SK-N-SH (cell line): ENCODE measurements around the gene DHRSX. TPM values are rescaled to one million over a fixed set of nuclear protein-coding genes. Genes with fewer than 3 reads are reported as not detected.

Experiments used
- CTCF ChIA-PET: fragments of 300-600, 350-600 bp; formaldehyde crosslinking; extraction: SDS; loops from one replicate; lab custom pipeline; 2021; lab: Yijun Ruan, JAX
- POLR2A ChIA-PET: fragments of 350-600 bp; sonication (Branson Sonifier 250); formaldehyde crosslinking; extraction: SDS; loops from one replicate; lab custom pipeline; 2020; ENCODE audit warnings: antibody characterized with exemption, inconsistent platforms; lab: Yijun Ruan, JAX
- DNase-seq: peaks from one replicate; pipeline ENCODE4 v3.0.0; 2012
- H2AFZ ChIP-seq: fragments of 200-600 bp; sonication (generic); 2 replicates; pipeline ENCODE4 v1.8.1; 2016; ENCODE audit warnings: antibody characterized with exemption, mild to moderate bottlenecking, low read depth
- H3F3A ChIP-seq: fragments of 200-600 bp; sonication (generic); replicated peaks from 2 replicates; pipeline ENCODE3; 2016; ENCODE audit warnings: antibody characterized with exemption, mild to moderate bottlenecking; ENCODE audit not compliant: insufficient read depth
- H3K27ac ChIP-seq, 2 experiments: fragments of 200-500 bp in 1 of 2; fragments of 200-600 bp in 1 of 2; sonication (Bioruptor generic) in 1 of 2; sonication (generic), shearing (Covaris generic) in 1 of 2; 2 replicates each; pipeline versions ENCODE4 v1.5.1 to v1.6.1; 2014 to 2016; ENCODE audit warnings: low read depth in 2 of 2, inconsistent platforms in 1 of 2, low read length in 1 of 2, mild to moderate bottlenecking in 1 of 2, mixed read lengths in 1 of 2
- H3K27me3 ChIP-seq: fragments of 200-600 bp; sonication (generic), shearing (Covaris generic); 2 replicates; pipeline ENCODE4 v1.6.1; 2016; ENCODE audit warnings: mixed run types; ENCODE audit not compliant: insufficient read depth
- H3K36me3 ChIP-seq, 2 experiments: fragments of 200-500 bp in 1 of 2; fragments of 200-600 bp in 1 of 2; sonication (Bioruptor generic) in 1 of 2; sonication (generic) in 1 of 2; replicated peaks in 1 of 2; 2 replicates each; pipeline versions ENCODE3 to v1.5.1; 2014 to 2016; ENCODE audit warnings: low read length in 1 of 2, mild to moderate bottlenecking in 1 of 2; ENCODE audit not compliant: insufficient read depth in 2 of 2, control insufficient read depth in 1 of 2
- H3K4me1 ChIP-seq, 2 experiments: fragments of 200-500 bp in 1 of 2; fragments of 200-600 bp in 1 of 2; sonication (Bioruptor generic) in 1 of 2; sonication (generic), shearing (Covaris generic) in 1 of 2; 2 replicates each; pipeline versions ENCODE4 v1.5.1 to v1.6.1; 2014 to 2016; ENCODE audit warnings: low read depth in 1 of 2, low read length in 1 of 2, mixed run types in 1 of 2; ENCODE audit not compliant: insufficient read depth in 2 of 2, control insufficient read depth in 1 of 2
- H3K4me2 ChIP-seq: fragments of 200-600 bp; sonication (generic), shearing (Covaris generic); 2 replicates; pipeline ENCODE4 v1.6.1; 2017; ENCODE audit warnings: mixed run types
- H3K4me3 ChIP-seq, 2 experiments: fragments of 200-500 bp in 1 of 2; fragments of 200-600 bp in 1 of 2; sonication (Bioruptor generic) in 1 of 2; sonication (generic), shearing (Covaris generic) in 1 of 2; 2 replicates each; pipeline versions ENCODE4 v1.5.1 to v1.8.1; 2014 to 2016; ENCODE audit warnings: low read depth in 2 of 2, inconsistent platforms in 1 of 2, low read length in 1 of 2, mild to moderate bottlenecking in 1 of 2, mixed read lengths in 1 of 2, moderate library complexity in 1 of 2
- H3K79me2 ChIP-seq: fragments of 200-600 bp; sonication (generic); 2 replicates; pipeline ENCODE4 v1.8.1; 2017; ENCODE audit warnings: mild to moderate bottlenecking; ENCODE audit not compliant: insufficient read depth
- H3K9ac ChIP-seq: fragments of 200-600 bp; sonication (generic); 2 replicates; pipeline ENCODE4 v1.6.1; 2017; ENCODE audit warnings: mixed run types
- H3K9me2 ChIP-seq: fragments of 200-600 bp; sonication (generic); 2 replicates; pipeline ENCODE4 v1.6.1; 2017; ENCODE audit warnings: mixed run types
- H3K9me3 ChIP-seq: fragments of 200-600 bp; sonication (generic); 2 replicates; pipeline ENCODE4 v1.6.1; 2017; ENCODE audit warnings: mixed run types, mild to moderate bottlenecking, moderate library complexity
- H4K20me1 ChIP-seq: fragments of 200-600 bp; sonication (generic); 2 replicates; pipeline ENCODE4 v1.6.1; 2017; ENCODE audit warnings: mild to moderate bottlenecking, mixed run types; ENCODE audit not compliant: insufficient read depth
- CHD2 ChIP-seq: fragments of 150-350 bp; IDR thresholded peaks from 2 replicates; pipeline ENCODE4 v1.6.1; 2018; ENCODE audit warnings: low read length; ENCODE audit not compliant: partially characterized antibody
- ELF1 ChIP-seq: IDR thresholded peaks from 2 replicates; pipeline ENCODE4 v1.4.0; 2012
- EZH2phosphoT487 ChIP-seq: fragments of 200-600 bp; sonication (generic); IDR thresholded peaks from 2 replicates; pipeline ENCODE4 v1.6.1; 2017; ENCODE audit warnings: low read depth, mixed run types, mild to moderate bottlenecking, antibody characterized with exemption, moderate library complexity, borderline replicate concordance
- FOSL2 ChIP-seq: IDR thresholded peaks from 2 replicates; pipeline ENCODE4 v1.4.0; 2012; ENCODE audit warnings: low read depth, mild to moderate bottlenecking, moderate library complexity, borderline replicate concordance
- FOXM1 ChIP-seq: IDR thresholded peaks from 2 replicates; pipeline ENCODE4 v1.4.0; 2012; ENCODE audit warnings: low read depth, mild to moderate bottlenecking
- GABPA ChIP-seq: IDR thresholded peaks from 2 replicates; pipeline ENCODE4 v1.4.0; 2012; ENCODE audit warnings: low read depth, mild to moderate bottlenecking
- GATA2 ChIP-seq: sonication (generic); formaldehyde crosslinking; IDR thresholded peaks from 2 replicates; pipeline ENCODE4 v1.5.0; 2020; ENCODE audit warnings: mild to moderate bottlenecking, missing genetic modification reagents
- JUND ChIP-seq: IDR thresholded peaks from 2 replicates; pipeline ENCODE4 v1.4.0; 2012
- MEF2A ChIP-seq: IDR thresholded peaks from 2 replicates; pipeline ENCODE4 v1.4.0; 2012; ENCODE audit warnings: low read depth, borderline replicate concordance
- MXI1 ChIP-seq: IDR thresholded peaks from 2 replicates; pipeline ENCODE4 v1.6.1; 2012; ENCODE audit warnings: mild to moderate bottlenecking, low read depth, low read length, improper control_type of control experiment
- NFIC ChIP-seq: IDR thresholded peaks from 2 replicates; pipeline ENCODE4 v1.4.0; 2012; ENCODE audit warnings: borderline replicate concordance
- NRF1 ChIP-seq: IDR thresholded peaks from 2 replicates; pipeline ENCODE4 v1.6.1; 2012; ENCODE audit warnings: low read depth, mild to moderate bottlenecking, low read length
- POLR2AphosphoS5 ChIP-seq: IDR thresholded peaks from 2 replicates; pipeline ENCODE4 v1.6.1; 2012; ENCODE audit warnings: low read depth, low read length
- RAD21 ChIP-seq: IDR thresholded peaks from 2 replicates; pipeline ENCODE4 v1.6.1; 2012; ENCODE audit warnings: mild to moderate bottlenecking, low read length
- RCOR1 ChIP-seq: fragments of 150-350 bp; IDR thresholded peaks from 2 replicates; pipeline ENCODE4 v1.6.1; 2017; ENCODE audit warnings: antibody characterized with exemption, low read length
- SIN3A ChIP-seq: IDR thresholded peaks from 2 replicates; pipeline ENCODE4 v1.6.1; 2012; ENCODE audit warnings: low read depth, mild to moderate bottlenecking, low read length, moderate library complexity, borderline replicate concordance
- SMC3 ChIP-seq: IDR thresholded peaks from 2 replicates; pipeline ENCODE4 v1.6.1; 2012; ENCODE audit warnings: low read depth, low read length, improper control_type of control experiment
- TAF1 ChIP-seq: IDR thresholded peaks from 2 replicates; pipeline ENCODE4 v1.6.1; 2012; ENCODE audit warnings: low read depth, mild to moderate bottlenecking, low read length, moderate library complexity, borderline replicate concordance
- TCF12 ChIP-seq: IDR thresholded peaks from 2 replicates; pipeline ENCODE4 v1.4.0; 2012
- TEAD4 ChIP-seq: IDR thresholded peaks from 2 replicates; pipeline ENCODE4 v1.4.0; 2012; ENCODE audit warnings: mild to moderate bottlenecking, borderline replicate concordance; ENCODE audit not compliant: insufficient read depth
- YY1 ChIP-seq: IDR thresholded peaks from 2 replicates; pipeline ENCODE4 v1.4.0; 2012; ENCODE audit warnings: low read depth, mild to moderate bottlenecking
- WGBS: methylation state at CpG from one replicate; pipeline ENCODE4 v1.1.6; 2017; ENCODE audit warnings: low lambda C conversion rate; 5-methylcytosine and 5-hydroxymethylcytosine counted together
- polyA plus RNA-seq, 3 experiments: library from polyadenylated mRNA; depleted of rRNA; stranded (reverse); fragments of >200 nt; gene quantifications; 2 replicates each; pipeline ENCODE4 v1.2.3, GENCODE V29; 2012
- TF ChIP-seq, protein P1 (sequence below): fragments of 200-600 bp; sonication (generic); IDR thresholded peaks from 2 replicates; pipeline ENCODE4 v1.6.1; 2017; ENCODE audit warnings: antibody characterized with exemption, mild to moderate bottlenecking, moderate library complexity
- TF ChIP-seq, protein P2 (sequence below): IDR thresholded peaks from 2 replicates; pipeline ENCODE4; 2012
- TF ChIP-seq, protein P3 (sequence below): IDR thresholded peaks from 2 replicates; pipeline ENCODE4 v1.4.0; 2012; ENCODE audit warnings: low read depth, borderline replicate concordance

The DHRSX gene
- polyA plus RNA-seq, 1 of the 3 experiments (the other 2 are of a cell fraction) = 34.3 TPM

DNA sequence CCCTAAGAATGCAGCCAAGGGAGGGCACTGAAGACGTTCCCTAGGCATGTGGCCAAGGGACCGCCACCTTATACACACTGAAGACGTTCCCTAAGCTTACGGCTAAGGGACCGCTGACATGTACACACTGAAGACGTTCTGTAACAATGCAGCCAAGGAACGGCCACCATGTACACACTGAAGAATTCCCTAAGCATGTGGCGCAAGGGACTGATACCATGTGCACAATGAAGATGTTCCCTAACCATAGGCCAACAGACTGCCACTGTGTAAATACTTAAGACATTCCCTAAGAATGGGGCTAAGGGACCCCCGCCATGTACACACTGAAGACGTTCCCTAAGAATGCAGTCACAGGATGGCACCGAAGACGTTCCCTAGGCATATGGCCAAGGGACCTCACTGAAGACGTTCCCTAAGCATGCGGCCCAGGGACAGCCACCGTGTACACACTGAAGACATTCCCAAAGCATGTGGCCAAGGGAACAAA is 36.1 kb downstream of the DHRSX start:
- ChIA-PET CTCF (no interaction called here), POLR2A (no interaction called here)
- H4K20me1 ChIP-seq = peaks cover 11% of the 10 kb centered on the region; the same call in 1 of the 2 replicates
- no peaks in the 10 kb centered on the region for H3F3A ChIP-seq
- WGBS = 81% methylated on average over 15 of the region's 15 CpGs
- DNase-seq = no peak
- H3K9me3 ChIP-seq = no peaks in the 10 kb centered on the region
- no peaks in the 10 kb centered on the region for H3K36me3 ChIP-seq
- H3K4me3 ChIP-seq = no peak overlapping the region
- H3K79me2 ChIP-seq = peaks cover 16% of the 10 kb centered on the region; the same call in 1 of the 2 replicates
- H3K9ac ChIP-seq = no peak overlapping the region
- H3K9me2 ChIP-seq = no peaks in the 10 kb centered on the region
- H3K27me3 ChIP-seq = no peaks in the 10 kb centered on the region
- H3K4me1 ChIP-seq = no peaks in the 10 kb centered on the region
- no peak overlapping the region for H3K27ac ChIP-seq
- TF ChIP-seq SMC3 (no peak), NFIC (no peak), TAF1 (no peak), POLR2AphosphoS5 (no peak), FOSL2 (no peak), YY1 (no peak), ELF1 (no peak), TCF12 (no peak), MEF2A (no peak), EZH2phosphoT487 (no peak)
- TF ChIP-seq, protein P1, sequence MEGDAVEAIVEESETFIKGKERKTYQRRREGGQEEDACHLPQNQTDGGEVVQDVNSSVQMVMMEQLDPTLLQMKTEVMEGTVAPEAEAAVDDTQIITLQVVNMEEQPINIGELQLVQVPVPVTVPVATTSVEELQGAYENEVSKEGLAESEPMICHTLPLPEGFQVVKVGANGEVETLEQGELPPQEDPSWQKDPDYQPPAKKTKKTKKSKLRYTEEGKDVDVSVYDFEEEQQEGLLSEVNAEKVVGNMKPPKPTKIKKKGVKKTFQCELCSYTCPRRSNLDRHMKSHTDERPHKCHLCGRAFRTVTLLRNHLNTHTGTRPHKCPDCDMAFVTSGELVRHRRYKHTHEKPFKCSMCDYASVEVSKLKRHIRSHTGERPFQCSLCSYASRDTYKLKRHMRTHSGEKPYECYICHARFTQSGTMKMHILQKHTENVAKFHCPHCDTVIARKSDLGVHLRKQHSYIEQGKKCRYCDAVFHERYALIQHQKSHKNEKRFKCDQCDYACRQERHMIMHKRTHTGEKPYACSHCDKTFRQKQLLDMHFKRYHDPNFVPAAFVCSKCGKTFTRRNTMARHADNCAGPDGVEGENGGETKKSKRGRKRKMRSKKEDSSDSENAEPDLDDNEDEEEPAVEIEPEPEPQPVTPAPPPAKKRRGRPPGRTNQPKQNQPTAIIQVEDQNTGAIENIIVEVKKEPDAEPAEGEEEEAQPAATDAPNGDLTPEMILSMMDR = no peak
- H3K4me2 ChIP-seq = no peak overlapping the region
- no peak overlapping the region for H2AFZ ChIP-seq

DNA sequence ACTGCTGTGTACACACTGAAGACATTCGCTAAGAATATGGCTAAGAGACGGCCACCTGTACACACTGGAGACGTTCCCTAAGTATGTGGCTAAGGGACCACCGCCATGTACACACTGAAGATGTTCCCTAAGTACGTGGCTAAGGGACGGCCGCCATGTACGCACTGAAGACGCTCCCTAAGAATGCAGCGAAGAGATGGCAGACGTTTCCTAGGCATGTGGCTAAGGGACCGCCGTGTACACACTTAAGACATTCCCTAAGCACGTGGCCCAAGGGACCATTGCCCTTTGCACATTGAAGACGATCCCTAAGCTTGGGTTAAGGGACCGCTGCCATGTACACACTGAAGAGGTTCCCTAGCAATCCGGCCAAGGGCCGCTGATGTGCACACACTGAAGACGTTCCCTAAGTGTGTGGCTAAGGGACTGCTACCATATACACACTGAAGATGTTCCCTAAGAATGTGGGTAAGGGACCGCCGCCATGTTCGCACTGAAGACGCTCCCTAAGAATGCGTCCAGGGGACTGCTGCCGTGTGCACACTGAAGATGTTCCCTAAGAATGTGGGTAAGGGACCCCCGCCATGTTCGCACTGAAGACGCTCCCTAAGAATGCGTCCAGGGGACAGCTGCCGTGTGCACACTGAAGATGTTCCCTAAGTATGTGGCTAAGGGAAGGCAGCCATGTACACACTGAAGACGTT is 36.7 kb downstream of the DHRSX start:
- Histone ChIP-seq H3K4me3 (no peak overlapping the region), H3K4me1 (no peaks in the 10 kb centered on the region), H3K27me3 (no peaks in the 10 kb centered on the region), H3K27ac (no peak overlapping the region), H2AFZ (no peak overlapping the region), H3K9me3 (no peaks in the 10 kb centered on the region), H3K4me2 (no peak overlapping the region), H3K9me2 (no peaks in the 10 kb centered on the region), H3K36me3 (no peaks in the 10 kb centered on the region), H3K9ac (no peak overlapping the region), H4K20me1 (peaks cover 11% of the 10 kb centered on the region; the same call in 1 of the 2 replicates), H3K79me2 (peaks cover 13% of the 10 kb centered on the region; the same call in 1 of the 2 replicates), H3F3A (no peaks in the 10 kb centered on the region)
- POLR2A ChIA-PET = no interaction called here
- CTCF ChIA-PET = no interaction called here
- TF ChIP-seq RCOR1 = no peak
- TF ChIP-seq SIN3A = no peak
- no peak for TF ChIP-seq GABPA
- no peak for TF ChIP-seq GATA2
- no peak for TF ChIP-seq ELF1
- no peak for TF ChIP-seq NRF1
- no peak for TF ChIP-seq FOXM1
- TF ChIP-seq NFIC = no peak
- no peak for TF ChIP-seq TEAD4
- no peak for TF ChIP-seq JUND
- TF ChIP-seq, protein P2, sequence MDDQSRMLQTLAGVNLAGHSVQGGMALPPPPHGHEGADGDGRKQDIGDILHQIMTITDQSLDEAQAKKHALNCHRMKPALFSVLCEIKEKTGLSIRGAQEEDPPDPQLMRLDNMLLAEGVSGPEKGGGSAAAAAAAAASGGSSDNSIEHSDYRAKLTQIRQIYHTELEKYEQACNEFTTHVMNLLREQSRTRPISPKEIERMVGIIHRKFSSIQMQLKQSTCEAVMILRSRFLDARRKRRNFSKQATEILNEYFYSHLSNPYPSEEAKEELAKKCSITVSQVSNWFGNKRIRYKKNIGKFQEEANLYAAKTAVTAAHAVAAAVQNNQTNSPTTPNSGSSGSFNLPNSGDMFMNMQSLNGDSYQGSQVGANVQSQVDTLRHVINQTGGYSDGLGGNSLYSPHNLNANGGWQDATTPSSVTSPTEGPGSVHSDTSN = no peak
- no peak for TF ChIP-seq SMC3
- TF ChIP-seq CHD2 = no peak
- no peak for TF ChIP-seq YY1
- TF ChIP-seq, protein P3, sequence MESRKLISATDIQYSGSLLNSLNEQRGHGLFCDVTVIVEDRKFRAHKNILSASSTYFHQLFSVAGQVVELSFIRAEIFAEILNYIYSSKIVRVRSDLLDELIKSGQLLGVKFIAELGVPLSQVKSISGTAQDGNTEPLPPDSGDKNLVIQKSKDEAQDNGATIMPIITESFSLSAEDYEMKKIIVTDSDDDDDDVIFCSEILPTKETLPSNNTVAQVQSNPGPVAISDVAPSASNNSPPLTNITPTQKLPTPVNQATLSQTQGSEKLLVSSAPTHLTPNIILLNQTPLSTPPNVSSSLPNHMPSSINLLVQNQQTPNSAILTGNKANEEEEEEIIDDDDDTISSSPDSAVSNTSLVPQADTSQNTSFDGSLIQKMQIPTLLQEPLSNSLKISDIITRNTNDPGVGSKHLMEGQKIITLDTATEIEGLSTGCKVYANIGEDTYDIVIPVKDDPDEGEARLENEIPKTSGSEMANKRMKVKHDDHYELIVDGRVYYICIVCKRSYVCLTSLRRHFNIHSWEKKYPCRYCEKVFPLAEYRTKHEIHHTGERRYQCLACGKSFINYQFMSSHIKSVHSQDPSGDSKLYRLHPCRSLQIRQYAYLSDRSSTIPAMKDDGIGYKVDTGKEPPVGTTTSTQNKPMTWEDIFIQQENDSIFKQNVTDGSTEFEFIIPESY = no peak
- TF ChIP-seq FOSL2 = no peak
- TF ChIP-seq POLR2AphosphoS5 = no peak
- TF ChIP-seq TCF12 = no peak
- no peak for TF ChIP-seq RAD21
- no peak for TF ChIP-seq MXI1
- 79% methylated on average over 29 of the region's 31 CpGs for WGBS
- no peak for DNase-seq
